Iris pigment epithelial cell (primary cell): ENCODE results near the gene TMEM170B.

ENCODE experiments used
- DNase-seq: peaks from one replicate; pipeline ENCODE4 v3.0.0-alpha.2; 2011; ENCODE audit warnings: low read depth

TMEM170B gene

GRCh38 chr6:11586117-11586516 lies 48.6 kb downstream of the TMEM170B start:
- peak; percentile 25 for DNase-seq

GRCh38 chr6:11586536-11586935 lies 49.0 kb downstream of the TMEM170B start:
- DNase-seq = peak; percentile 90

- DNase-seq = no peak
Observed at GRCh38 chr6:11589261-11589660, 51.7 kb downstream of the TMEM170B start.

GRCh38 chr6:11592294-11592906 lies 54.9 kb downstream of the TMEM170B start:
- DNase-seq = peak; percentile 63

- no peak for DNase-seq
Observed at GRCh38 chr6:11593096-11593495, 55.5 kb downstream of the TMEM170B start.

GRCh38 chr6:11595903-11596302 lies 58.4 kb downstream of the TMEM170B start:
- DNase-seq = peak; percentile 47

GRCh38 chr6:11596640-11597237 lies 59.2 kb downstream of the TMEM170B start:
- no peak for DNase-seq

- no peak for DNase-seq
Observed at GRCh38 chr6:11598687-11599086, 61.1 kb downstream of the TMEM170B start.

- DNase-seq = no peak
Observed at GRCh38 chr6:11600251-11600650, 62.7 kb downstream of the TMEM170B start.

- no peak for DNase-seq
Observed at GRCh38 chr6:11601776-11602605, 64.4 kb downstream of the TMEM170B start.

- no peak for DNase-seq
Observed at GRCh38 chr6:11604215-11604614, 66.7 kb downstream of the TMEM170B start.

- DNase-seq = no peak
Observed at GRCh38 chr6:11604836-11605506, 67.4 kb downstream of the TMEM170B start.

- DNase-seq = no peak
Observed at GRCh38 chr6:11605507-11605905, 68.0 kb downstream of the TMEM170B start.

- DNase-seq = no peak
Observed at GRCh38 chr6:11606332-11606731, 68.8 kb downstream of the TMEM170B start.

GRCh38 chr6:11607383-11607782 lies 69.8 kb downstream of the TMEM170B start:
- DNase-seq = no peak

GRCh38 chr6:11608600-11609323 lies 71.2 kb downstream of the TMEM170B start:
- DNase-seq = no peak

- DNase-seq = peak; percentile 85
Observed at GRCh38 chr6:11609324-11610071, 71.9 kb downstream of the TMEM170B start.

GRCh38 chr6:11613336-11613735 lies 75.8 kb downstream of the TMEM170B start:
- DNase-seq = no peak

GRCh38 chr6:11613858-11614257 lies 76.3 kb downstream of the TMEM170B start:
- peak; percentile 93 for DNase-seq

GRCh38 chr6:11614534-11615213 lies 77.1 kb downstream of the TMEM170B start:
- DNase-seq = no peak

GRCh38 chr6:11615214-11615602 lies 77.7 kb downstream of the TMEM170B start:
- DNase-seq = peak; percentile 79
